ENCODE measurements around the gene TMEM91. TPM values are rescaled to one million over a fixed set of nuclear protein-coding genes. Genes with fewer than 3 reads are reported as not detected.

TMEM91 gene
- total and polyA plus RNA-seq, 2 experiments from 2014 or later: 9.3 to 10.6 TPM

DNA sequence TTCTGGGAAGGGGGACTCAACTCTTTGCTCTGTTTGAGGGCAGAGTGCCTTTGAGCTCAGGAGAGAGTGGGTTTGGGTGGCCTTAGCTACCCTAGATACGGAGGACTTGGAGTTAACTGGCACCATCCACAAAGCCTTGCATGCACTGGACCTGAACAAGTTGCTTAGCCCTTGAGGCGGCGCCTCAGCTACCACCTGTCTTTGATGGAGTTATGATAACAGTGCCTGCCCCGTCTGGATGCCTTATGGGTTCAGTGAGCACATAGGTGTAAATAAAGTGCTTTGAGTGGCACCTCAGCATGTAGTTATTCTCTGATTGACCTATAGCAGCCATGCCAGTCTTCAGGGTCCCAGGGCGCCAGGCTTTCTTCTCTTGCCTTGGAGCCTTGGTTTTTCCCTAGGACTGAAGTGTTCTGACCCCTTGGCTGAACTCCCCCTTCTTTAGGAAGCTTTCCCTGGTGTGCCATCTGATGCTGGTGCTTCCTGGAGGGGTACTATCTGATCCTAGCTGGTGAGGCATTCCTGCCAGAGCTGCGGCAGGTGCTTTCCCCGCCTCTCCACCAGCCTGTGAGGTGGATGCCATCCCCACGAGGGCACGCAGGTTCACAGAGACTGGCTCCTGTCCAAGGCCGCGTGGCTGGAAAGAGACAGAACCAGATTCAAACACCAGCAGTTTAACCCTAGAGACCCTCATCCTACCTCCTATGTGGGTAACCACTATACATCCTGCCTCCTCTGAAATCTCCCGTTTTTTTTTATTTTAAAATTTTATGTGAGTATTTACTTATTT, 27.0 kb downstream of the TMEM91 start (continued):
- TF ChIP-seq, protein P1, sequence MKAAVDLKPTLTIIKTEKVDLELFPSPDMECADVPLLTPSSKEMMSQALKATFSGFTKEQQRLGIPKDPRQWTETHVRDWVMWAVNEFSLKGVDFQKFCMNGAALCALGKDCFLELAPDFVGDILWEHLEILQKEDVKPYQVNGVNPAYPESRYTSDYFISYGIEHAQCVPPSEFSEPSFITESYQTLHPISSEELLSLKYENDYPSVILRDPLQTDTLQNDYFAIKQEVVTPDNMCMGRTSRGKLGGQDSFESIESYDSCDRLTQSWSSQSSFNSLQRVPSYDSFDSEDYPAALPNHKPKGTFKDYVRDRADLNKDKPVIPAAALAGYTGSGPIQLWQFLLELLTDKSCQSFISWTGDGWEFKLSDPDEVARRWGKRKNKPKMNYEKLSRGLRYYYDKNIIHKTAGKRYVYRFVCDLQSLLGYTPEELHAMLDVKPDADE (IDR thresholded peaks at IDR 0.05): no peak
- no peak for TF ChIP-seq STAT1 (IDR thresholded peaks at IDR 0.05; ENCODE audit: unreplicated experiment)
- TF ChIP-seq, protein P2, sequence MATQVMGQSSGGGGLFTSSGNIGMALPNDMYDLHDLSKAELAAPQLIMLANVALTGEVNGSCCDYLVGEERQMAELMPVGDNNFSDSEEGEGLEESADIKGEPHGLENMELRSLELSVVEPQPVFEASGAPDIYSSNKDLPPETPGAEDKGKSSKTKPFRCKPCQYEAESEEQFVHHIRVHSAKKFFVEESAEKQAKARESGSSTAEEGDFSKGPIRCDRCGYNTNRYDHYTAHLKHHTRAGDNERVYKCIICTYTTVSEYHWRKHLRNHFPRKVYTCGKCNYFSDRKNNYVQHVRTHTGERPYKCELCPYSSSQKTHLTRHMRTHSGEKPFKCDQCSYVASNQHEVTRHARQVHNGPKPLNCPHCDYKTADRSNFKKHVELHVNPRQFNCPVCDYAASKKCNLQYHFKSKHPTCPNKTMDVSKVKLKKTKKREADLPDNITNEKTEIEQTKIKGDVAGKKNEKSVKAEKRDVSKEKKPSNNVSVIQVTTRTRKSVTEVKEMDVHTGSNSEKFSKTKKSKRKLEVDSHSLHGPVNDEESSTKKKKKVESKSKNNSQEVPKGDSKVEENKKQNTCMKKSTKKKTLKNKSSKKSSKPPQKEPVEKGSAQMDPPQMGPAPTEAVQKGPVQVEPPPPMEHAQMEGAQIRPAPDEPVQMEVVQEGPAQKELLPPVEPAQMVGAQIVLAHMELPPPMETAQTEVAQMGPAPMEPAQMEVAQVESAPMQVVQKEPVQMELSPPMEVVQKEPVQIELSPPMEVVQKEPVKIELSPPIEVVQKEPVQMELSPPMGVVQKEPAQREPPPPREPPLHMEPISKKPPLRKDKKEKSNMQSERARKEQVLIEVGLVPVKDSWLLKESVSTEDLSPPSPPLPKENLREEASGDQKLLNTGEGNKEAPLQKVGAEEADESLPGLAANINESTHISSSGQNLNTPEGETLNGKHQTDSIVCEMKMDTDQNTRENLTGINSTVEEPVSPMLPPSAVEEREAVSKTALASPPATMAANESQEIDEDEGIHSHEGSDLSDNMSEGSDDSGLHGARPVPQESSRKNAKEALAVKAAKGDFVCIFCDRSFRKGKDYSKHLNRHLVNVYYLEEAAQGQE (IDR thresholded peaks at IDR 0.05; ENCODE audit: unreplicated experiment): no peak
- TF ChIP-seq ZNF114 (CRISPR knock-in tag; IDR thresholded peaks at IDR 0.05): no peak
- TF ChIP-seq EZH2phosphoT487 (IDR thresholded peaks at IDR 0.05; ENCODE audit: unreplicated experiment): no peak
- no peak for TF ChIP-seq CREB1 (CRISPR knock-in tag; IDR thresholded peaks at IDR 0.05; ENCODE audit: low read depth)
- TF ChIP-seq POLR2AphosphoS5 (IDR thresholded peaks at IDR 0.05; ENCODE audit: low read depth): no peak

DNA sequence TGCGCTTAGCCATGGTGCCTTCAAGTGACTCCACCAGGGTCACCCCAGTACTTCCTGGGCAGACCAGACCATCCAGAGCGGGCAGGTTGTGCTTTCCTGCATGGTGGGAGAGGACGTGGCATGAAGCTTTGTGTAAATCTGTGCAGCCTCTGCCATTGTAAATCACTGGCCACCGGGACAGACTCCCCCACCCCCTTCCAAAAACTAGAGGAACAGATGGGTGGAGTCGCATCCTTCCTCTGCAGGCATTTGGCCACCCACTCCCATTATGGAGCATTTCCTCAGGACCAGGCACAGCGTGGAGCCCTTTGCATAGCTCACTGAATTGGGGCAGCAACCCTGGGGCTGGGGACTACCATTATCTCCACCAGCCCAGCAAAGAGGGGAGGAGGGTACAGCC, 29.4 kb downstream of the TMEM91 start:
- TF ChIP-seq, protein P3, sequence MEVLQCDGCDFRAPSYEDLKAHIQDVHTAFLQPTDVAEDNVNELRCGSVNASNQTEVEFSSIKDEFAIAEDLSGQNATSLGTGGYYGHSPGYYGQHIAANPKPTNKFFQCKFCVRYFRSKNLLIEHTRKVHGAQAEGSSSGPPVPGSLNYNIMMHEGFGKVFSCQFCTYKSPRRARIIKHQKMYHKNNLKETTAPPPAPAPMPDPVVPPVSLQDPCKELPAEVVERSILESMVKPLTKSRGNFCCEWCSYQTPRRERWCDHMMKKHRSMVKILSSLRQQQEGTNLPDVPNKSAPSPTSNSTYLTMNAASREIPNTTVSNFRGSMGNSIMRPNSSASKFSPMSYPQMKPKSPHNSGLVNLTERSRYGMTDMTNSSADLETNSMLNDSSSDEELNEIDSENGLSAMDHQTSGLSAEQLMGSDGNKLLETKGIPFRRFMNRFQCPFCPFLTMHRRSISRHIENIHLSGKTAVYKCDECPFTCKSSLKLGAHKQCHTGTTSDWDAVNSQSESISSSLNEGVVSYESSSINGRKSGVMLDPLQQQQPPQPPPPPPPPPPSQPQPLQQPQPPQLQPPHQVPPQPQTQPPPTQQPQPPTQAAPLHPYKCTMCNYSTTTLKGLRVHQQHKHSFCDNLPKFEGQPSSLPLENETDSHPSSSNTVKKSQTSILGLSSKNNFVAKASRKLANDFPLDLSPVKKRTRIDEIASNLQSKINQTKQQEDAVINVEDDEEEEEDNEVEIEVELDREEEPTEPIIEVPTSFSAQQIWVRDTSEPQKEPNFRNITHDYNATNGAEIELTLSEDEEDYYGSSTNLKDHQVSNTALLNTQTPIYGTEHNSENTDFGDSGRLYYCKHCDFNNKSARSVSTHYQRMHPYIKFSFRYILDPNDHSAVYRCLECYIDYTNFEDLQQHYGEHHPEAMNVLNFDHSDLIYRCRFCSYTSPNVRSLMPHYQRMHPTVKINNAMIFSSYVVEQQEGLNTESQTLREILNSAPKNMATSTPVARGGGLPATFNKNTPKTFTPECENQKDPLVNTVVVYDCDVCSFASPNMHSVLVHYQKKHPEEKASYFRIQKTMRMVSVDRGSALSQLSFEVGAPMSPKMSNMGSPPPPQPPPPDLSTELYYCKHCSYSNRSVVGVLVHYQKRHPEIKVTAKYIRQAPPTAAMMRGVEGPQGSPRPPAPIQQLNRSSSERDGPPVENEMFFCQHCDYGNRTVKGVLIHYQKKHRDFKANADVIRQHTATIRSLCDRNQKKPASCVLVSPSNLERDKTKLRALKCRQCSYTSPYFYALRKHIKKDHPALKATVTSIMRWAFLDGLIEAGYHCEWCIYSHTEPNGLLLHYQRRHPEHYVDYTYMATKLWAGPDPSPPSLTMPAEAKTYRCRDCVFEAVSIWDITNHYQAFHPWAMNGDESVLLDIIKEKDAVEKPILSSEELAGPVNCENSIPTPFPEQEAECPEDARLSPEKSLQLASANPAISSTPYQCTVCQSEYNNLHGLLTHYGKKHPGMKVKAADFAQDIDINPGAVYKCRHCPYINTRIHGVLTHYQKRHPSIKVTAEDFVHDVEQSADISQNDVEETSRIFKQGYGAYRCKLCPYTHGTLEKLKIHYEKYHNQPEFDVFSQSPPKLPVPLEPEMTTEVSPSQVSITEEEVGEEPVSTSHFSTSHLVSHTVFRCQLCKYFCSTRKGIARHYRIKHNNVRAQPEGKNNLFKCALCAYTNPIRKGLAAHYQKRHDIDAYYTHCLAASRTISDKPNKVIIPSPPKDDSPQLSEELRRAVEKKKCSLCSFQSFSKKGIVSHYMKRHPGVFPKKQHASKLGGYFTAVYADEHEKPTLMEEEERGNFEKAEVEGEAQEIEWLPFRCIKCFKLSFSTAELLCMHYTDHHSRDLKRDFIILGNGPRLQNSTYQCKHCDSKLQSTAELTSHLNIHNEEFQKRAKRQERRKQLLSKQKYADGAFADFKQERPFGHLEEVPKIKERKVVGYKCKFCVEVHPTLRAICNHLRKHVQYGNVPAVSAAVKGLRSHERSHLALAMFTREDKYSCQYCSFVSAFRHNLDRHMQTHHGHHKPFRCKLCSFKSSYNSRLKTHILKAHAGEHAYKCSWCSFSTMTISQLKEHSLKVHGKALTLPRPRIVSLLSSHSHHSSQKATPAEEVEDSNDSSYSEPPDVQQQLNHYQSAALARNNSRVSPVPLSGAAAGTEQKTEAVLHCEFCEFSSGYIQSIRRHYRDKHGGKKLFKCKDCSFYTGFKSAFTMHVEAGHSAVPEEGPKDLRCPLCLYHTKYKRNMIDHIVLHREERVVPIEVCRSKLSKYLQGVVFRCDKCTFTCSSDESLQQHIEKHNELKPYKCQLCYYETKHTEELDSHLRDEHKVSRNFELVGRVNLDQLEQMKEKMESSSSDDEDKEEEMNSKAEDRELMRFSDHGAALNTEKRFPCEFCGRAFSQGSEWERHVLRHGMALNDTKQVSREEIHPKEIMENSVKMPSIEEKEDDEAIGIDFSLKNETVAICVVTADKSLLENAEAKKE (CRISPR knock-in tag; IDR thresholded peaks at IDR 0.05): no peak
- no peak for TF ChIP-seq EZH2phosphoT487 (IDR thresholded peaks at IDR 0.05; ENCODE audit: unreplicated experiment)
- H3K4me2 ChIP-seq: no peak overlapping the region
- peaks cover 8% of the 10 kb centered on the region for H3K4me1 Mint-ChIP-seq
- no peaks in the 10 kb centered on the region for H3K4me1 ChIP-seq (ENCODE audit: insufficient read depth)
- no peaks in the 10 kb centered on the region for H3K9me3 Mint-ChIP-seq
- no peaks in the 10 kb centered on the region; the same call in 1 of the 2 replicates for H4K20me1 ChIP-seq (replicated peaks; ENCODE audit: insufficient read depth)
- no peak overlapping the region for H2AFZ ChIP-seq
- no peaks in the 10 kb centered on the region for H3K27me3 ChIP-seq (ENCODE audit: insufficient read depth)
- no peak overlapping the region for H3K4me3 ChIP-seq
- H3K79me2 ChIP-seq (replicated peaks; ENCODE audit: insufficient read depth): no peaks in the 10 kb centered on the region
- H3F3A ChIP-seq (replicated peaks; ENCODE audit: low read depth): peaks cover 7% of the 10 kb centered on the region; the same call in 1 of the 2 replicates
- no peak overlapping the region for H3K27ac ChIP-seq (ENCODE audit: low read depth)
- peaks cover 3% of the 10 kb centered on the region; the same call in 2 of the 3 replicates for H3K36me3 Mint-ChIP-seq (ENCODE audit: low read depth)
- H3K9me2 ChIP-seq (ENCODE audit: insufficient read depth): no peaks in the 10 kb centered on the region
- H3K27ac Mint-ChIP-seq: no peak overlapping the region
- H3K27me3 Mint-ChIP-seq (ENCODE audit: insufficient read depth, low read depth, poor library complexity): peaks cover 2% of the 10 kb centered on the region
- DNase-seq (ENCODE audit: low spot score): no peak
- no peaks in the 10 kb centered on the region for H3K36me3 ChIP-seq (ENCODE audit: insufficient read depth)
- no peak overlapping the region for H3K4me3 Mint-ChIP-seq
- no peak for ATAC-seq

Data from GM23338 (cell line).